GM18861 (cell line): ENCODE results near the gene SLC35F4.
A peak's percentile ranks its signal among the peaks of the same experiment; 100 is the strongest.
"Not testable (repeated sequence)": the region's sequence is repeated elsewhere in the genome, so short reads cannot be mapped to it uniquely, and the experiment has no call there.

Experiments used
- ATAC-seq: cut with Tn5 transposase; IDR thresholded peaks from one replicate; pipeline ENCODE4 v1.9.1; 2021; ENCODE audit not compliant: unreplicated experiment

Gene SLC35F4

GRCh38 chr14:57865403-57866198, at the start of gene SLC35F4:
SLC35F4 (minus strand) TSS chr14:57866092.
- no peak for ATAC-seq

- no peak for ATAC-seq
Observed at GRCh38 chr14:57909626-57910025, 43.7 kb upstream of the SLC35F4 start.

- no peak for ATAC-seq
Observed at GRCh38 chr14:57903954-57904353, 38.1 kb upstream of the SLC35F4 start.

- no peak for ATAC-seq
Observed at GRCh38 chr14:57898837-57899572, 33.1 kb upstream of the SLC35F4 start.

- no peak for ATAC-seq
Observed at GRCh38 chr14:57897144-57897748, 31.4 kb upstream of the SLC35F4 start.

GRCh38 chr14:57889245-57889644, 23.4 kb upstream of the SLC35F4 start:
- ATAC-seq = no peak

GRCh38 chr14:57884175-57884574, 18.3 kb upstream of the SLC35F4 start:
- ATAC-seq = no peak

- ATAC-seq = no peak
Observed at GRCh38 chr14:57883061-57883460, 17.2 kb upstream of the SLC35F4 start.

- ATAC-seq = no peak
Observed at GRCh38 chr14:57879516-57879915, 13.6 kb upstream of the SLC35F4 start.

- no peak for ATAC-seq
Observed at GRCh38 chr14:57875985-57876384, 10.1 kb upstream of the SLC35F4 start.

- ATAC-seq = no peak
Observed at GRCh38 chr14:57875296-57875695, 9.4 kb upstream of the SLC35F4 start.

GRCh38 chr14:57871459-57872080, 5.7 kb upstream of the SLC35F4 start:
- ATAC-seq = peak; percentile 75

GRCh38 chr14:57870686-57871457, 5.0 kb upstream of the SLC35F4 start:
- ATAC-seq = no peak

GRCh38 chr14:57869617-57870016, 3.7 kb upstream of the SLC35F4 start:
- no peak for ATAC-seq

GRCh38 chr14:57866199-57866705, 360 bp upstream of the SLC35F4 start:
- ATAC-seq = no peak

GRCh38 chr14:57865066-57865402, 858 bp downstream of the SLC35F4 start:
- no peak for ATAC-seq

- ATAC-seq = no peak
Observed at GRCh38 chr14:57864659-57865058, 1.2 kb downstream of the SLC35F4 start.

- no peak for ATAC-seq
Observed at GRCh38 chr14:57863471-57863870, 2.4 kb downstream of the SLC35F4 start.

- ATAC-seq = not testable (repeated sequence)
Observed at GRCh38 chr14:57855666-57856065, 10.2 kb downstream of the SLC35F4 start.

GRCh38 chr14:57854571-57854970, 11.3 kb downstream of the SLC35F4 start:
- no peak for ATAC-seq

GRCh38 chr14:57851354-57851753, 14.5 kb downstream of the SLC35F4 start:
- ATAC-seq = no peak
